ENCODE results near the gene KLK4. TPM values are rescaled to one million over a fixed set of nuclear protein-coding genes. Genes with fewer than 3 reads are reported as not detected.

The KLK4 gene
- total RNA-seq, 1 experiment from 2014 or later = 0.84 TPM

DNA sequence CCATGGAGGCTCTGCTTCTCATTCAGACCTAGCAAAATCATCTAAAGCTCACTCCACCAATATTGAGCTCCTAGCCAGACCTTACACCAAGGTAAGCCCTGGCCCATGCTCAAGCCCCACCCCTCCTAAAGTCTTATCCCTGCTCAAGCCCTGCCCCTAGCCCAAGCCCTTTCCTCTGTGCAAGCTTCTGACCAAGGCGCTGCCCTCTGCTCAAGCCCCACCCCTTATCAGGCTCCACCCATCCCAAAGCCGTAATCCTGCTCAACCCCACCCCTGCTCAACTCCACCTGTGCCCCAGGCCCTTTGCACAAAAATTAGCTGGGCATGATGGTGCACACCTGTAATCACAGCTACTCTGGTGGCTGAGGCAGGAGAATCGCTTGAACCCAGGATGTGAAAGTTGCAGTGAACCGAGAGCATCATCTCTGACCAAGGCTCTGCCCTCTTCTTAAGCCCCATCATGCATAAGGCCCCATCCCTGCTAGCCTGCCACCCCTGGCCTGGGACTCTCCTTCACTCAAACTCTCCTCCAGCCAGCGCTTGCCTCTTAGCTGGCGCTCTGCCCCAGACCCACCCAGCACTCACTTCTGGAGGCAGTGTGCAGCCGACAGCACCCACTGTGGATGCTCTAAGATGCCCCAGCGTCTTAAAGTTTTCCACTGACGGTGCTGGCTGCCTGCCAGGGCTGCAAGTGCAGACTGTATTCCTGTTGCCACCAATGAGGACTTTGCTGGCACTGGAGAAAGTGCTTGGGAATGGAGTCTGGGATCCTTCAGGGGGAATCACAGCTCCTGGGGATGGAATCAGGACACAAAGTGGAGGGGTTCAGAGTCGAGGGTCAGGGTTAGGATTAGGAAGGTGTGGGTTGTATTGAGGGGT, 16.5 kb downstream of the KLK4 start (continued):
- TF ChIP-seq, protein P1, sequence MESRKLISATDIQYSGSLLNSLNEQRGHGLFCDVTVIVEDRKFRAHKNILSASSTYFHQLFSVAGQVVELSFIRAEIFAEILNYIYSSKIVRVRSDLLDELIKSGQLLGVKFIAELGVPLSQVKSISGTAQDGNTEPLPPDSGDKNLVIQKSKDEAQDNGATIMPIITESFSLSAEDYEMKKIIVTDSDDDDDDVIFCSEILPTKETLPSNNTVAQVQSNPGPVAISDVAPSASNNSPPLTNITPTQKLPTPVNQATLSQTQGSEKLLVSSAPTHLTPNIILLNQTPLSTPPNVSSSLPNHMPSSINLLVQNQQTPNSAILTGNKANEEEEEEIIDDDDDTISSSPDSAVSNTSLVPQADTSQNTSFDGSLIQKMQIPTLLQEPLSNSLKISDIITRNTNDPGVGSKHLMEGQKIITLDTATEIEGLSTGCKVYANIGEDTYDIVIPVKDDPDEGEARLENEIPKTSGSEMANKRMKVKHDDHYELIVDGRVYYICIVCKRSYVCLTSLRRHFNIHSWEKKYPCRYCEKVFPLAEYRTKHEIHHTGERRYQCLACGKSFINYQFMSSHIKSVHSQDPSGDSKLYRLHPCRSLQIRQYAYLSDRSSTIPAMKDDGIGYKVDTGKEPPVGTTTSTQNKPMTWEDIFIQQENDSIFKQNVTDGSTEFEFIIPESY (IDR thresholded peaks at IDR 0.05; ENCODE audit: extremely low read depth, insufficient replicate concordance, low read length) = no peak
- no peak for TF ChIP-seq EGR1 (IDR thresholded peaks at IDR 0.05; ENCODE audit: low read depth)

DNA sequence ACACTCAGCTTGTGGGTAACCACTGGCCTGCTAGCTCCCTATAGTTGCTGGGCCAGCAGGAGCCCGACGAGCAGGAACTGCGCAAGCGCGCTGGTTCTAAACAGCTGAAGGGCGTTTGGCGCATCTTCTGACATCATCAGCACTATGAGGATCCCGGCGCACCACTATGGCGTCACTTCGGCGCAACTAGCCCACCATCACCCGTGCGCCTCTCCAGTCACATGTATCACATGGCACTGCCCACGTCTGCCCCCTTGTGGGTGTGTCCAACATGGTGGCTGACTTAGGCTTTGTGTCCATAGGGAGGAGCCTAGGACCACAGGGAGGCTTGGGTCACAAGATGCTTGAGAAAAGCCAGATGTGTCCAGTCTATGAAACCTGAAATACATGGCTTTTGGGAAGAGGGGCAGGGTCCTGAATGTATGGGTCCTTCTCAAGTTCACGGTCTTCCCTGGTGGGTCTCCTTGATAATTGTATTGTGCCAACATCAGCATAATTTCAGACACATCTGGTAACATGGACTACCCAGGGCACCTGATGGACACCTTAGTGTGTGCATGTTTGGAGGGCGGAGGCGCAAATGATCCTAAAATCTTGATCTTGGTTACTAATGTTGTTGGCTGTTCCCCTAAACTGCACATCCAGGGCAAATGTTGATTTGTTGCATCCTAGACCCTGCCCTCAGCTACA, 18.0 kb downstream of the KLK4 start:
- RAD21 ChIA-PET (ENCODE audit: low non-redundant PET in 1 of 2, low total read pairs in 2 of 2, uncharacterized antibody in 2 of 2, unreplicated experiment in 2 of 2) = no interaction called here
- Histone ChIP-seq H3K4me1 (ENCODE audit: control insufficient read depth in 1 of 2, insufficient read depth in 2 of 2, low read length in 2 of 2) (peaks cover 4 to 15% of the 10 kb centered on the region in 2 experiments; a peak in 3 of 4 replicates), H3K9me3 (ENCODE audit: control insufficient read depth in 1 of 2, insufficient read depth in 1 of 2, low read depth in 1 of 2, low read length in 2 of 2) (no peaks in the 10 kb centered on the region), H3K27me3 (ENCODE audit: insufficient read depth, low read length) (peaks cover 8% of the 10 kb centered on the region; the same call in 1 of the 2 replicates), H3K79me2 (ENCODE audit: insufficient read depth, low read length) (no peaks in the 10 kb centered on the region), H3K4me2 (ENCODE audit: low read length) (no peak overlapping the region), H3K36me3 (ENCODE audit: control insufficient read depth in 1 of 2, insufficient read depth in 2 of 2, low read length in 2 of 2) (no peaks in the 10 kb centered on the region), H3K9me2 (ENCODE audit: insufficient read depth) (no peaks in the 10 kb centered on the region), H3K27ac (ENCODE audit: low read depth, low read length) (no peak overlapping the region), H4K20me1 (ENCODE audit: insufficient read depth) (no peaks in the 10 kb centered on the region), H3K4me3 (replicated peaks in 1 of 2; ENCODE audit: low read depth in 1 of 2, low read length in 2 of 2) (no peak overlapping the region), H3K9ac (ENCODE audit: low read length) (no peak overlapping the region), H2AFZ (ENCODE audit: low read depth, low read length, poor library complexity, severe bottlenecking) (no peak overlapping the region)
- intact Hi-C loops (cut with micrococcal nuclease) = no loop called here
- ATAC-seq (peak; percentile 73), DNase-seq (ENCODE audit: low read depth, low spot score) (peak; percentile 33)
- BruUV-seq (replicated peaks) = no TSS peak
- POLR2A ChIA-PET = no interaction called here
- CTCF ChIA-PET = no interaction called here
- no peak for TF ChIP-seq TCF7L2 (IDR thresholded peaks at IDR 0.05; ENCODE audit: borderline replicate concordance, extremely low read depth, insufficient read depth, insufficient read length)
- TF ChIP-seq, protein P2, sequence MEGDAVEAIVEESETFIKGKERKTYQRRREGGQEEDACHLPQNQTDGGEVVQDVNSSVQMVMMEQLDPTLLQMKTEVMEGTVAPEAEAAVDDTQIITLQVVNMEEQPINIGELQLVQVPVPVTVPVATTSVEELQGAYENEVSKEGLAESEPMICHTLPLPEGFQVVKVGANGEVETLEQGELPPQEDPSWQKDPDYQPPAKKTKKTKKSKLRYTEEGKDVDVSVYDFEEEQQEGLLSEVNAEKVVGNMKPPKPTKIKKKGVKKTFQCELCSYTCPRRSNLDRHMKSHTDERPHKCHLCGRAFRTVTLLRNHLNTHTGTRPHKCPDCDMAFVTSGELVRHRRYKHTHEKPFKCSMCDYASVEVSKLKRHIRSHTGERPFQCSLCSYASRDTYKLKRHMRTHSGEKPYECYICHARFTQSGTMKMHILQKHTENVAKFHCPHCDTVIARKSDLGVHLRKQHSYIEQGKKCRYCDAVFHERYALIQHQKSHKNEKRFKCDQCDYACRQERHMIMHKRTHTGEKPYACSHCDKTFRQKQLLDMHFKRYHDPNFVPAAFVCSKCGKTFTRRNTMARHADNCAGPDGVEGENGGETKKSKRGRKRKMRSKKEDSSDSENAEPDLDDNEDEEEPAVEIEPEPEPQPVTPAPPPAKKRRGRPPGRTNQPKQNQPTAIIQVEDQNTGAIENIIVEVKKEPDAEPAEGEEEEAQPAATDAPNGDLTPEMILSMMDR (IDR thresholded peaks at IDR 0.05 in 2 of 3, conservative IDR thresholded peaks at IDR 0.05 in 1 of 3; ENCODE audit: borderline replicate concordance in 1 of 3, insufficient read depth in 1 of 3, low read depth in 2 of 3, low read length in 2 of 3) = peak in 2 of 3 experiments; percentile 36 to 43; a peak in 3 of 6 replicates
- TF ChIP-seq ELF1 (IDR thresholded peaks at IDR 0.05; ENCODE audit: borderline replicate concordance, low read depth) = no peak
- TF ChIP-seq, protein P1 (IDR thresholded peaks at IDR 0.05; ENCODE audit: extremely low read depth, insufficient replicate concordance, low read length) = no peak
- no peak for TF ChIP-seq ZFX (IDR thresholded peaks at IDR 0.05)
- no peak for TF ChIP-seq FOSL1 (IDR thresholded peaks at IDR 0.05; ENCODE audit: low read depth)
- 0 out of 2 replicates have a peak, but pooled peaks have one; percentile 33 for TF ChIP-seq CBX3 (IDR thresholded peaks at IDR 0.05; ENCODE audit: low read depth)
- no peak for TF ChIP-seq JUND (IDR thresholded peaks at IDR 0.05)
